ENCODE data around the gene OXT.

Gene OXT

GRCh38 chr20:3105256-3106137 is 34.1 kb downstream of the OXT start:
- no peak for DNase-seq (ENCODE audit: extremely low read depth, low read depth)

GRCh38 chr20:3106185-3106584 is 34.8 kb downstream of the OXT start:
- no peak for TF ChIP-seq CTCF (IDR thresholded peaks at IDR 0.05; ENCODE audit: low read depth, low read length)
- no peak for DNase-seq (ENCODE audit: extremely low read depth, low read depth)

More at GRCh38 chr20:3105256-3106137, 34.1 kb downstream of the OXT start:
- TF ChIP-seq CTCF (IDR thresholded peaks at IDR 0.05; ENCODE audit: low read depth, low read length): no peak

GRCh38 chr20:3106658-3107463 is 35.4 kb downstream of the OXT start:
- TF ChIP-seq CTCF (IDR thresholded peaks at IDR 0.05; ENCODE audit: low read depth, low read length): no peak
- no peak for DNase-seq (ENCODE audit: extremely low read depth, low read depth)

GRCh38 chr20:3107464-3108025 is 36.1 kb downstream of the OXT start:
- no peak for DNase-seq (ENCODE audit: extremely low read depth, low read depth)
- no peak for TF ChIP-seq CTCF (IDR thresholded peaks at IDR 0.05; ENCODE audit: low read depth, low read length)

GRCh38 chr20:3109350-3110302 is 38.2 kb downstream of the OXT start:
- DNase-seq (ENCODE audit: extremely low read depth, low read depth): no peak
- TF ChIP-seq CTCF (IDR thresholded peaks at IDR 0.05; ENCODE audit: low read depth, low read length): no peak

- no peak for TF ChIP-seq CTCF (IDR thresholded peaks at IDR 0.05; ENCODE audit: low read depth, low read length)
Observed at GRCh38 chr20:3111507-3111906, 40.1 kb downstream of the OXT start.

More at GRCh38 chr20:3111507-3111906, 40.1 kb downstream of the OXT start:
- no peak for DNase-seq (ENCODE audit: extremely low read depth, low read depth)

All from AG09319 (cell line).